ENCODE data around the gene MMS19.

Gene MMS19

GRCh38 chr10:97538839-97539238 lies 40.6 kb upstream of the MMS19 start:
- Histone ChIP-seq H3K27ac (ENCODE audit: low read length) (no peak overlapping the region), H3K4me1 (ENCODE audit: low read length) (peaks cover 4% of the 10 kb centered on the region; the same call in 1 of the 2 replicates), H3K4me2 (ENCODE audit: low read length) (no peak overlapping the region)

GRCh38 chr10:97538411-97538810 lies 40.2 kb upstream of the MMS19 start:
- TF ChIP-seq EZH2phosphoT487 (IDR thresholded peaks at IDR 0.05; ENCODE audit: low read depth) (no peak), CTCF (IDR thresholded peaks at IDR 0.05; ENCODE audit: low read depth, low read length) (no peak)
- no peak overlapping the region for H3K27ac ChIP-seq (ENCODE audit: low read length)
- peaks cover 4% of the 10 kb centered on the region; the same call in 1 of the 2 replicates for H3K4me1 ChIP-seq (ENCODE audit: low read length)
- no peaks in the 10 kb centered on the region for H3K36me3 ChIP-seq (replicated peaks; ENCODE audit: low read depth, low read length)
- no peak overlapping the region for H2AFZ ChIP-seq (ENCODE audit: low read depth, low read length)
- H3K9me3 ChIP-seq (ENCODE audit: insufficient read depth, low read length), result no peaks in the 10 kb centered on the region
- no peaks in the 10 kb centered on the region for H3K27me3 ChIP-seq (ENCODE audit: low read depth, low read length)
- no peaks in the 10 kb centered on the region for H4K20me1 ChIP-seq (ENCODE audit: insufficient read depth, low read length)
- H3K4me3 ChIP-seq (ENCODE audit: low read length), result no peak overlapping the region
- no peak overlapping the region for H3K9ac ChIP-seq (ENCODE audit: low read length)
- H3K4me2 ChIP-seq (ENCODE audit: low read length), result no peak overlapping the region
- H3K79me2 ChIP-seq (ENCODE audit: low read length), result no peaks in the 10 kb centered on the region

More at GRCh38 chr10:97538839-97539238, 40.6 kb upstream of the MMS19 start:
- Histone ChIP-seq H3K9ac (ENCODE audit: low read length) (no peak overlapping the region), H3K9me3 (ENCODE audit: insufficient read depth, low read length) (no peaks in the 10 kb centered on the region), H2AFZ (ENCODE audit: low read depth, low read length) (no peak overlapping the region), H3K36me3 (replicated peaks; ENCODE audit: low read depth, low read length) (no peaks in the 10 kb centered on the region), H4K20me1 (ENCODE audit: insufficient read depth, low read length) (no peaks in the 10 kb centered on the region), H3K4me3 (ENCODE audit: low read length) (no peak overlapping the region), H3K27me3 (ENCODE audit: low read depth, low read length) (no peaks in the 10 kb centered on the region), H3K79me2 (ENCODE audit: low read length) (no peaks in the 10 kb centered on the region)
- no peak for TF ChIP-seq EZH2phosphoT487 (IDR thresholded peaks at IDR 0.05; ENCODE audit: low read depth)
- TF ChIP-seq CTCF (IDR thresholded peaks at IDR 0.05; ENCODE audit: low read depth, low read length), result no peak

GRCh38 chr10:97537186-97537869 lies 39.1 kb upstream of the MMS19 start:
- Histone ChIP-seq H3K4me3 (ENCODE audit: low read length) (no peak overlapping the region), H2AFZ (ENCODE audit: low read depth, low read length) (no peak overlapping the region), H3K9me3 (ENCODE audit: insufficient read depth, low read length) (no peaks in the 10 kb centered on the region), H3K27ac (ENCODE audit: low read length) (no peak overlapping the region), H4K20me1 (ENCODE audit: insufficient read depth, low read length) (no peaks in the 10 kb centered on the region), H3K79me2 (ENCODE audit: low read length) (no peaks in the 10 kb centered on the region), H3K36me3 (replicated peaks; ENCODE audit: low read depth, low read length) (no peaks in the 10 kb centered on the region), H3K27me3 (ENCODE audit: low read depth, low read length) (no peaks in the 10 kb centered on the region), H3K4me2 (ENCODE audit: low read length) (no peak overlapping the region), H3K4me1 (ENCODE audit: low read length) (no peaks in the 10 kb centered on the region), H3K9ac (ENCODE audit: low read length) (no peak overlapping the region)
- no peak for TF ChIP-seq CTCF (IDR thresholded peaks at IDR 0.05; ENCODE audit: low read depth, low read length)
- TF ChIP-seq EZH2phosphoT487 (IDR thresholded peaks at IDR 0.05; ENCODE audit: low read depth), result no peak

GRCh38 chr10:97534746-97535367 lies 36.6 kb upstream of the MMS19 start:
- H3K79me2 ChIP-seq (ENCODE audit: low read length), result no peaks in the 10 kb centered on the region
- no peak for TF ChIP-seq EZH2phosphoT487 (IDR thresholded peaks at IDR 0.05; ENCODE audit: low read depth)
- TF ChIP-seq CTCF (IDR thresholded peaks at IDR 0.05; ENCODE audit: low read depth, low read length), result peak; percentile 52
- no peaks in the 10 kb centered on the region for H3K36me3 ChIP-seq (replicated peaks; ENCODE audit: low read depth, low read length)
- H3K4me2 ChIP-seq (ENCODE audit: low read length), result no peak overlapping the region
- no peak overlapping the region for H3K9ac ChIP-seq (ENCODE audit: low read length)
- H3K9me3 ChIP-seq (ENCODE audit: insufficient read depth, low read length), result no peaks in the 10 kb centered on the region
- H3K27me3 ChIP-seq (ENCODE audit: low read depth, low read length), result no peaks in the 10 kb centered on the region
- H3K27ac ChIP-seq (ENCODE audit: low read length), result no peak overlapping the region
- H2AFZ ChIP-seq (ENCODE audit: low read depth, low read length), result no peak overlapping the region
- H3K4me1 ChIP-seq (ENCODE audit: low read length), result no peaks in the 10 kb centered on the region
- no peaks in the 10 kb centered on the region for H4K20me1 ChIP-seq (ENCODE audit: insufficient read depth, low read length)
- no peak overlapping the region for H3K4me3 ChIP-seq (ENCODE audit: low read length)

All from OCI-LY3 (cell line).